Measurements from ENCODE around the gene ZBTB22. TPM values are rescaled to one million over a fixed set of nuclear protein-coding genes. Genes with fewer than 3 reads are reported as not detected.

Gene ZBTB22
- total RNA-seq, 1 experiment from 2014 or later, result 11.7 TPM

- Histone ChIP-seq H3K4me3 (replicated peaks in 1 of 2; ENCODE audit: low read depth in 1 of 2, low read length in 2 of 2) (peak within 1 kb of the TSS; percentile 97), H3K36me3 (ENCODE audit: control insufficient read depth in 1 of 2, insufficient read depth in 2 of 2, low read length in 2 of 2) (peaks cover 27 to 34% of the 10 kb centered on the region in 2 experiments; a peak in 3 of 4 replicates), H3K79me2 (ENCODE audit: insufficient read depth, low read length) (peaks cover 53% of the 10 kb centered on the region), H3K9me3 (ENCODE audit: control insufficient read depth in 1 of 2, insufficient read depth in 1 of 2, low read depth in 1 of 2, low read length in 2 of 2) (no peaks in the 10 kb centered on the region), H3K4me1 (ENCODE audit: control insufficient read depth in 1 of 2, insufficient read depth in 2 of 2, low read length in 2 of 2) (peaks cover 10 to 15% of the 10 kb centered on the region in 2 experiments), H4K20me1 (ENCODE audit: insufficient read depth) (no peaks in the 10 kb centered on the region), H3K27ac (ENCODE audit: low read depth, low read length) (peak within 1 kb of the TSS; percentile 67), H3K9ac (ENCODE audit: low read length) (peak within 1 kb of the TSS; percentile 90), H3K27me3 (ENCODE audit: insufficient read depth, low read length) (no peaks in the 10 kb centered on the region), H3K4me2 (ENCODE audit: low read length) (peak within 1 kb of the TSS; percentile 96), H3K9me2 (ENCODE audit: insufficient read depth) (no peaks in the 10 kb centered on the region), H2AFZ (ENCODE audit: low read depth, low read length, poor library complexity, severe bottlenecking) (peak within 1 kb of the TSS; percentile 99)
- DNase-seq (ENCODE audit: low read depth, low spot score) (peak; percentile 83), ATAC-seq (peak; percentile 94)
- POLR2A ChIA-PET, result interaction anchor here (0.7 to 2.1 kb wide), 6 partner anchors 8 to 59 kb away, joined by 3 to 11 read pairs (median 10); partner anchors contain the start of genes B3GALT4, RPS18, VPS52 and ZBTB22
- no TSS peak for BruUV-seq (replicated peaks)
- RAD21 ChIA-PET (ENCODE audit: low non-redundant PET in 1 of 2, low total read pairs in 2 of 2, uncharacterized antibody in 2 of 2, unreplicated experiment in 2 of 2), result no interaction called here
- CTCF ChIA-PET, result interaction anchor here (0.6 to 2.3 kb wide), 7 partner anchors 8 to 445 kb away, joined by 3 to 11 read pairs (median 5); partner anchors contain the start of genes B3GALT4 and RGL2
- intact Hi-C loops (cut with micrococcal nuclease), result loop anchor here (5.0 kb wide), 1 partner anchor 103 kb away; the partner anchor contains the start of gene KIFC1
- TF ChIP-seq ZFX (IDR thresholded peaks at IDR 0.05) (no peak; the same call in 1 of the 2 replicates), EZH2phosphoT487 (IDR thresholded peaks at IDR 0.05; ENCODE audit: borderline replicate concordance) (no peak), ZNF274 (IDR thresholded peaks at IDR 0.05; ENCODE audit: low read depth, low read length) (no peak), SP1 (IDR thresholded peaks at IDR 0.05; ENCODE audit: low read depth) (no peak), ZBTB33 (IDR thresholded peaks at IDR 0.05; ENCODE audit: extremely low read depth, insufficient replicate concordance, low read length) (peak; percentile 59), ELF1 (IDR thresholded peaks at IDR 0.05; ENCODE audit: borderline replicate concordance, low read depth) (no peak), SIN3A (IDR thresholded peaks at IDR 0.05; ENCODE audit: low read depth) (no peak), POLR2AphosphoS5 (IDR thresholded peaks at IDR 0.05; ENCODE audit: low read depth, low read length) (peak; percentile 70), RAD21 (IDR thresholded peaks at IDR 0.05; ENCODE audit: low read depth) (no peak), FOSL1 (IDR thresholded peaks at IDR 0.05; ENCODE audit: low read depth) (no peak), POLR2A (IDR thresholded peaks at IDR 0.05; ENCODE audit: borderline replicate concordance, extremely low read depth, insufficient read depth, insufficient read length) (peak; percentile 59), CBX3 (IDR thresholded peaks at IDR 0.05; ENCODE audit: low read depth) (no peak), CTCF (IDR thresholded peaks at IDR 0.05 in 2 of 3, conservative IDR thresholded peaks at IDR 0.05 in 1 of 3; ENCODE audit: borderline replicate concordance in 1 of 3, insufficient read depth in 1 of 3, low read depth in 2 of 3, low read length in 2 of 3) (no peak), MAX (IDR thresholded peaks at IDR 0.05) (no peak), YY1 (IDR thresholded peaks at IDR 0.05; ENCODE audit: extremely low read depth, insufficient replicate concordance, low read depth, low read length) (peak; percentile 98), EZH2 (IDR thresholded peaks at IDR 0.05) (no peak), SRF (IDR thresholded peaks at IDR 0.05; ENCODE audit: low read depth) (no peak), JUND (IDR thresholded peaks at IDR 0.05) (no peak)
- TF ChIP-seq, protein P1, sequence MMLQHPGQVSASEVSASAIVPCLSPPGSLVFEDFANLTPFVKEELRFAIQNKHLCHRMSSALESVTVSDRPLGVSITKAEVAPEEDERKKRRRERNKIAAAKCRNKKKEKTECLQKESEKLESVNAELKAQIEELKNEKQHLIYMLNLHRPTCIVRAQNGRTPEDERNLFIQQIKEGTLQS (IDR thresholded peaks at IDR 0.05), result no peak
Observed at GRCh38 chr6:33288921-33289783, 28.4 kb downstream of the ZBTB22 start, which contains the start of the genes PFDN6 and WDR46. Gene PFDN6 (plus strand): TSS chr6:33289601. CDS start chr6:33289857, 256 bp downstream. Gene WDR46 (minus strand): TSS chr6:33289239. CDS start chr6:33289170, 69 bp downstream.
